Omental fat pad (tissue), 4 donors: ENCODE data around the gene GPLD1. TPM values are rescaled to one million over a fixed set of nuclear protein-coding genes. Genes with fewer than 3 reads are reported as not detected.

Experiments used
- ATAC-seq: fragments of 150-250 bp; one replicate; pipeline ENCODE4 v1.9.1; 2016; ENCODE audit warnings: mild to moderate bottlenecking, moderate library complexity; ENCODE audit not compliant: low FRiP score
- DNase-seq: peaks from one replicate; pipeline ENCODE4 v3.0.0-alpha.2; 2019; ENCODE audit warnings: low spot score
- CTCF ChIP-seq, 3 donors: fragments of 450-650 bp; IDR thresholded peaks; one replicate each; pipeline ENCODE4 v1.5.1; 2016 to 2017; ENCODE audit warnings: antibody characterized with exemption in 3 of 3, mild to moderate bottlenecking in 3 of 3, moderate library complexity in 2 of 3
- total RNA-seq, 4 donors: library from RNA; depleted of rRNA; stranded (reverse); fragments of >200 nt; gene quantifications; one replicate each; pipeline ENCODE4 v1.1.0, GENCODE V29; 2016

GPLD1 gene
- total RNA-seq, 4 donors from 2014 or later: 3.6 to 9.7 (median 5.5) TPM

DNA sequence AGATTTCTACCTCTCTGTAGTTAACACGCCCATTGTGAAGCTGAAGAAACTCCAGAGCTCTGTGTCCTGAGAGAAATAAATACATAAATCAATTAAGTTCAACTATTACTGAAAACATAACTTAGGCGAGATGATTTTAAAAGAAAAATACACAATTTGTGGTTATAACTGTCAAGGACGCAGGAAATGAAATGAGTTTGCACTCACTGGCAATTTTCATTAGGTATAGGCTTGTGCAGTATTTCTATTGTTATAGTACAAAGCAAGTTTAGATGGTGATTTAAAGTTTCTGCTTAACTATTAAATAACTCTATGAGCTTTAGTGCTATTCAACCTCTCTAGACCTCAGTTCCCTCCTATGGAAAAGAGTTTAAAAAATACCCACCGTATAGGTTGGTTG lies 3.3 kb downstream of the GPLD1 start:
- DNase-seq: no peak
- no peak for ATAC-seq
- no peak for TF ChIP-seq CTCF (IDR thresholded peaks at IDR 0.05)

DNA sequence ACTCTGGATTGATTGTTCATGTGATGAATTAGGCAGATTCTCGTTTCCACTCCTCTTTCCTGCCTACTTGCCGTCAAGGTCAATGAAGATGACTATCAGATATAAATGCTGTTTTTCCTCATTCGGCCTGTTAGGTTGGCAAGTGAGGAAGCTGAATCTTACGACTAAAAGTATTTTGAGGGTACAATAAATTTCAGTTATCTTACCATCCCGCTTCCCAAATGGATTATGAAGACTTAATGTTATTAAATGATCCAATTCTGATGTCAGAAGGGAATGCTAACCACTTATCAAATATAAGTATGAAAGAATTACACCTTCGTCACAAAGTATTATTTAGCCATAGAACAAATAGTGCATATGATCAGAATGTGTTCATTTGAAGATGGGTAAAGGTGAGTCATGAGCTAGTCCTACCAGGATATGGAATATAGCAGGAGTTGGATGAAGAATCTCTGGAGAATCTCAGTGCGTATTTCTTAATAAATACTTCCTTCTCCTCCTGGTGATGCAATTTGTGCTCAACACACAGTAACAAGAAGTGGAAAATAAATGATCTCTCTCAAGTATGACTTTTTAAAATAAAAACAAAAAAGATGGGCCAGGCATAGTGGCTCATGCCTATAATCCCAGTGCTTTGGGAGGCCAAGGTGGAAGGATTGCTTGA lies 4.6 kb downstream of the GPLD1 start:
- ATAC-seq (no peak), DNase-seq (no peak)
- no peak for TF ChIP-seq CTCF (IDR thresholded peaks at IDR 0.05)

DNA sequence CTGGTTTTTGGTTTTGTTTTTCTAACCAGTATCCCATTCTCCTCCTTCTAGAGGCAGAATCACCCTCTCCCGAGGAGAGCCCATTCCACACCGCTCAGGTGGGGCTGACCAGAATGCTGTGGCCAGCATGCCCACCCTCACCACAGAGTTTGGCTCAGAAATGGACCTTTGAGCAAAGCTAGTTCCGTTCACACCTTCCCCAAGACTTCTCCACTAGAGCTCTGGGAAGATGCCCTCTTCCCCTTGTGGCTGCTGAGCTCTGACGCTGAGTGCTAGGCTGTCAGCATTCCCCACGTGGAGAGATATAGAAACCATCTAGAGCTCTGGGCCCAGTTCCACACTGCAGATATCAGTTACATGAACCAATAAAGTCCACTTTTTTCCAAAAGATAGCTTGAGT lies 7.9 kb downstream of the GPLD1 start:
- no peak for ATAC-seq
- DNase-seq: no peak
- TF ChIP-seq CTCF (IDR thresholded peaks at IDR 0.05): no peak

DNA sequence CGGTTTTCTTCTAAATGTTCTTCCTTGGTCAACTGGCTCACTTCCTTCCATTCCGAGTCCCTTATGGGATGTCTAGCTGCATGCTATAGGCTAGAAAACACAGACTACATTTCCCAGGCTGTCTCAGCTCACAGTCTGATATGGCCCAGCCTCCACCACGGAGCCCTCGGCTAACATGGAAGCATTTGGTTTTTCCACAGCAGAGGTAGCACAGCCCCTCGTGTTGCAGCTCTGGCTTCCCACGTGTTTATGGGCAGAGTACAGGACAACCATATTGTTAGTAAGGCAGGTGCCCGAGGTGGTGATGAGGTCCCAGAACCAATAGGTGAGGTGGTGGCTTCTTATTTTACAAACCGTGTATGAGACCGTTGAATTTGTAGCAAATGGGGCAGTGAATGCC lies 8.7 kb downstream of the GPLD1 start:
- no peak for TF ChIP-seq CTCF (IDR thresholded peaks at IDR 0.05)
- DNase-seq (no peak), ATAC-seq (no peak)

- ATAC-seq (no peak), DNase-seq (no peak)
- no peak for TF ChIP-seq CTCF (IDR thresholded peaks at IDR 0.05)
Observed at GRCh38 chr6:24478903-24479302, 10.5 kb downstream of the GPLD1 start.

GRCh38 chr6:24477070-24477469 lies 12.3 kb downstream of the GPLD1 start:
- DNase-seq: no peak
- TF ChIP-seq CTCF (IDR thresholded peaks at IDR 0.05): no peak

DNA sequence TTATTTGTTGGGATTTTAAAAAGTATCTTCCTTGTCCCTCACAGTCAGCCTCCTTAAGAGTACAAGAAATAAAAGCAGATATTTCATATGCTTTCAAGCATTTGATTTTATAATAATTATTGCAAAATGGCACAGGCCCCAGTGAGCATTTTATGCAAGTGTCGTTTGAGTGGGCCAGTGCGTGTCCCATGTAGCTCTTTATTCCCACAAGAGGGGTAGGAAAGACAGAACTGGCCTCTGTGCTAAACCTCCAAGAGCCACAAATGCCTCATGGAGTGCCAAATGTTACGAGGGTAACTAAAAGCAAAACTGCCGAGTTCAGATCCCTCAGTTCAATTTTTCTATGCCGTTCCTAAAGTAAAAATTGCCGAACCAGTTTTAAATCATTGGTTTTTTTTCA lies 12.7 kb downstream of the GPLD1 start:
- ATAC-seq: no peak
- TF ChIP-seq CTCF (IDR thresholded peaks at IDR 0.05): no peak
- DNase-seq: no peak

More at GRCh38 chr6:24477070-24477469, 12.3 kb downstream of the GPLD1 start:
- no peak for ATAC-seq
